HCT116 (cell line): Measurements from ENCODE around the gene SPARC.

Experiments
- CBX3 ChIP-seq: IDR thresholded peaks from 2 replicates; pipeline ENCODE4 v1.6.1; 2012; ENCODE audit warnings: low read depth
- CEBPB ChIP-seq: IDR thresholded peaks from 2 replicates; pipeline ENCODE4 v1.6.1; 2012; ENCODE audit warnings: low read depth
- EZH2 ChIP-seq: fragments of 200-600 bp; sonication (generic); IDR thresholded peaks from 2 replicates; pipeline ENCODE4 v1.6.1; 2017; ENCODE audit warnings: antibody characterized with exemption, mixed run types
- EZH2phosphoT487 ChIP-seq: fragments of 200-600 bp; IDR thresholded peaks from 2 replicates; pipeline ENCODE4 v1.6.1; 2018; ENCODE audit warnings: antibody characterized with exemption, borderline replicate concordance
- JUND ChIP-seq: IDR thresholded peaks from 2 replicates; pipeline ENCODE4 v1.6.1; 2012
- POLR2A ChIP-seq: IDR thresholded peaks from 2 replicates; pipeline ENCODE4 v1.7.0; 2011; ENCODE audit warnings: borderline replicate concordance; ENCODE audit not compliant: insufficient read depth, insufficient read length; ENCODE audit errors: extremely low read depth
- YY1 ChIP-seq: IDR thresholded peaks from 2 replicates; pipeline ENCODE4 v1.6.1; 2011; ENCODE audit warnings: low read length, low read depth, moderate library complexity, mild to moderate bottlenecking; ENCODE audit not compliant: insufficient replicate concordance; ENCODE audit errors: extremely low read depth
- TF ChIP-seq, protein P1 (sequence below): IDR thresholded peaks from 2 replicates; pipeline ENCODE4 v1.6.1; 2012
- TF ChIP-seq, protein P2 (sequence below): IDR thresholded peaks from 2 replicates; pipeline ENCODE4 v1.6.1; 2012; ENCODE audit warnings: low read depth
- TF ChIP-seq, protein P3 (sequence below), 3 experiments: fragments of 200-600 bp in 1 of 3; sonication (generic) in 1 of 3; IDR thresholded peaks in 2 of 3; conservative IDR thresholded peaks in 1 of 3; 2 replicates each; pipeline ENCODE4 v1.5.1; 2012 to 2017; ENCODE audit warnings: low read depth in 2 of 3, low read length in 2 of 3, antibody characterized with exemption in 1 of 3, borderline replicate concordance in 1 of 3, control low read depth in 1 of 3, mild to moderate bottlenecking in 1 of 3, mixed read lengths in 1 of 3, mixed run types in 1 of 3, moderate library complexity in 1 of 3; ENCODE audit not compliant: insufficient read depth in 1 of 3

DNA sequence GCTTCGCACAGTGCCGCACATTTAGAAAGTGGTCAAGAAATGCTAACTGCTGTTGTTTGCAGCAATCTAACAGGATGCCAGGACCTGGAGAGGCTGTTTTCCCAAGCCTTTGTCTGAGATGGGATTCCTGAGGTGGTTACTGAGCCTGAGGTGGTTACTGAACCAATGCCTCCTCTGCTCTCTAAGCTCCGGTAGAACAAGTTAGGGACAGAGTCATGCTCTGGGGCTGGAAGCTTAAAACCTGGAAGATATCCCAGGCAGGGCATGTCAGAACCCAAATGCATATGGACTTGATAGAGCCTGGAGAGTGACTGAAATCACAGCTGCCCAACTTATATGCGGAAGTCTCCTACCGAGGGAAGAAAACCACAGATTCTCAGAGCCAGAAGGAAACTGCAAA lies 49.0 kb downstream of the SPARC start:
- TF ChIP-seq, protein P1, sequence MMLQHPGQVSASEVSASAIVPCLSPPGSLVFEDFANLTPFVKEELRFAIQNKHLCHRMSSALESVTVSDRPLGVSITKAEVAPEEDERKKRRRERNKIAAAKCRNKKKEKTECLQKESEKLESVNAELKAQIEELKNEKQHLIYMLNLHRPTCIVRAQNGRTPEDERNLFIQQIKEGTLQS: no peak
- TF ChIP-seq YY1 (no peak), POLR2A (no peak), EZH2phosphoT487 (no peak), CBX3 (no peak), JUND (no peak), CEBPB (no peak), EZH2 (no peak)
- TF ChIP-seq, protein P2, sequence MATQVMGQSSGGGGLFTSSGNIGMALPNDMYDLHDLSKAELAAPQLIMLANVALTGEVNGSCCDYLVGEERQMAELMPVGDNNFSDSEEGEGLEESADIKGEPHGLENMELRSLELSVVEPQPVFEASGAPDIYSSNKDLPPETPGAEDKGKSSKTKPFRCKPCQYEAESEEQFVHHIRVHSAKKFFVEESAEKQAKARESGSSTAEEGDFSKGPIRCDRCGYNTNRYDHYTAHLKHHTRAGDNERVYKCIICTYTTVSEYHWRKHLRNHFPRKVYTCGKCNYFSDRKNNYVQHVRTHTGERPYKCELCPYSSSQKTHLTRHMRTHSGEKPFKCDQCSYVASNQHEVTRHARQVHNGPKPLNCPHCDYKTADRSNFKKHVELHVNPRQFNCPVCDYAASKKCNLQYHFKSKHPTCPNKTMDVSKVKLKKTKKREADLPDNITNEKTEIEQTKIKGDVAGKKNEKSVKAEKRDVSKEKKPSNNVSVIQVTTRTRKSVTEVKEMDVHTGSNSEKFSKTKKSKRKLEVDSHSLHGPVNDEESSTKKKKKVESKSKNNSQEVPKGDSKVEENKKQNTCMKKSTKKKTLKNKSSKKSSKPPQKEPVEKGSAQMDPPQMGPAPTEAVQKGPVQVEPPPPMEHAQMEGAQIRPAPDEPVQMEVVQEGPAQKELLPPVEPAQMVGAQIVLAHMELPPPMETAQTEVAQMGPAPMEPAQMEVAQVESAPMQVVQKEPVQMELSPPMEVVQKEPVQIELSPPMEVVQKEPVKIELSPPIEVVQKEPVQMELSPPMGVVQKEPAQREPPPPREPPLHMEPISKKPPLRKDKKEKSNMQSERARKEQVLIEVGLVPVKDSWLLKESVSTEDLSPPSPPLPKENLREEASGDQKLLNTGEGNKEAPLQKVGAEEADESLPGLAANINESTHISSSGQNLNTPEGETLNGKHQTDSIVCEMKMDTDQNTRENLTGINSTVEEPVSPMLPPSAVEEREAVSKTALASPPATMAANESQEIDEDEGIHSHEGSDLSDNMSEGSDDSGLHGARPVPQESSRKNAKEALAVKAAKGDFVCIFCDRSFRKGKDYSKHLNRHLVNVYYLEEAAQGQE: no peak
- TF ChIP-seq, protein P3, sequence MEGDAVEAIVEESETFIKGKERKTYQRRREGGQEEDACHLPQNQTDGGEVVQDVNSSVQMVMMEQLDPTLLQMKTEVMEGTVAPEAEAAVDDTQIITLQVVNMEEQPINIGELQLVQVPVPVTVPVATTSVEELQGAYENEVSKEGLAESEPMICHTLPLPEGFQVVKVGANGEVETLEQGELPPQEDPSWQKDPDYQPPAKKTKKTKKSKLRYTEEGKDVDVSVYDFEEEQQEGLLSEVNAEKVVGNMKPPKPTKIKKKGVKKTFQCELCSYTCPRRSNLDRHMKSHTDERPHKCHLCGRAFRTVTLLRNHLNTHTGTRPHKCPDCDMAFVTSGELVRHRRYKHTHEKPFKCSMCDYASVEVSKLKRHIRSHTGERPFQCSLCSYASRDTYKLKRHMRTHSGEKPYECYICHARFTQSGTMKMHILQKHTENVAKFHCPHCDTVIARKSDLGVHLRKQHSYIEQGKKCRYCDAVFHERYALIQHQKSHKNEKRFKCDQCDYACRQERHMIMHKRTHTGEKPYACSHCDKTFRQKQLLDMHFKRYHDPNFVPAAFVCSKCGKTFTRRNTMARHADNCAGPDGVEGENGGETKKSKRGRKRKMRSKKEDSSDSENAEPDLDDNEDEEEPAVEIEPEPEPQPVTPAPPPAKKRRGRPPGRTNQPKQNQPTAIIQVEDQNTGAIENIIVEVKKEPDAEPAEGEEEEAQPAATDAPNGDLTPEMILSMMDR (IDR thresholded peaks at IDR 0.05 in 2 of 3, conservative IDR thresholded peaks at IDR 0.05 in 1 of 3; ENCODE audit: borderline replicate concordance in 1 of 3, insufficient read depth in 1 of 3, low read depth in 2 of 3, low read length in 2 of 3): no peak
